ENCODE results near the gene HIBADH.

DNA sequence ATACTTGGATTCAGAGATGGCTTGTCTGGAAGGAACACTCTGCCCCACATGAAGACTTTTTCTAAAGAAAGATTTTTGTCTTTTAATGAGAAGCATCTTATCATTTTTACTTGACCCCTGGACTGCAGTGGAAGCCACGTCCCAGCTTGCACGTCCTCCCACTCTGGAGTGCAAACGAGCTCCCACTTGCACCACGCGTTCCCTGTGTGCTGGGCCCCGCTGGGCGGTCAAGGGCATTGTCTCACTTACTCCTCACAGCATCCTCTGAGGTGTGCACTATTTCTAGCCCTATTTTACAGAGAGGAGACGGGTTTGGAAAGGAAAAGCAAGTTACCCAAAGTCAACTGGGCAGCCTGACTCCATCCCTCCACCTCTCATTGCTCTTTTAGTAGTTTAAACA lies 175.2 kb downstream of the HIBADH start:
- TF ChIP-seq, protein P1, sequence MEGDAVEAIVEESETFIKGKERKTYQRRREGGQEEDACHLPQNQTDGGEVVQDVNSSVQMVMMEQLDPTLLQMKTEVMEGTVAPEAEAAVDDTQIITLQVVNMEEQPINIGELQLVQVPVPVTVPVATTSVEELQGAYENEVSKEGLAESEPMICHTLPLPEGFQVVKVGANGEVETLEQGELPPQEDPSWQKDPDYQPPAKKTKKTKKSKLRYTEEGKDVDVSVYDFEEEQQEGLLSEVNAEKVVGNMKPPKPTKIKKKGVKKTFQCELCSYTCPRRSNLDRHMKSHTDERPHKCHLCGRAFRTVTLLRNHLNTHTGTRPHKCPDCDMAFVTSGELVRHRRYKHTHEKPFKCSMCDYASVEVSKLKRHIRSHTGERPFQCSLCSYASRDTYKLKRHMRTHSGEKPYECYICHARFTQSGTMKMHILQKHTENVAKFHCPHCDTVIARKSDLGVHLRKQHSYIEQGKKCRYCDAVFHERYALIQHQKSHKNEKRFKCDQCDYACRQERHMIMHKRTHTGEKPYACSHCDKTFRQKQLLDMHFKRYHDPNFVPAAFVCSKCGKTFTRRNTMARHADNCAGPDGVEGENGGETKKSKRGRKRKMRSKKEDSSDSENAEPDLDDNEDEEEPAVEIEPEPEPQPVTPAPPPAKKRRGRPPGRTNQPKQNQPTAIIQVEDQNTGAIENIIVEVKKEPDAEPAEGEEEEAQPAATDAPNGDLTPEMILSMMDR (IDR thresholded peaks at IDR 0.05; ENCODE audit: insufficient read depth, low read length), result no peak
- TF ChIP-seq POLR2AphosphoS5 (IDR thresholded peaks at IDR 0.05; ENCODE audit: low read depth) (no peak), REST (IDR thresholded peaks at IDR 0.05; ENCODE audit: insufficient replicate concordance, low read depth) (no peak), GABPA (IDR thresholded peaks at IDR 0.05; ENCODE audit: low read depth) (no peak), SPI1 (IDR thresholded peaks at IDR 0.05; ENCODE audit: borderline replicate concordance, low read depth) (no peak)
